ENCODE data around the gene PXT1.

Gene PXT1, protein sequence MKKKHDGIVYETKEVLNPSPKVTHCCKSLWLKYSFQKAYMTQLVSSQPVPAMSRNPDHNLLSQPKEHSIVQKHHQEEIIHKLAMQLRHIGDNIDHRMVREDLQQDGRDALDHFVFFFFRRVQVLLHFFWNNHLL

GRCh38 chr6:36442671-36443470 is at the start of gene PXT1, which contains the start of gene KCTD20:
TSS of gene PXT1 (minus strand) at chr6:36442854. CDS start at chr6:36426082, 16,772 bp downstream.
TSS of gene KCTD20 (plus strand) at chr6:36443000. CDS start at chr6:36470098, 27,098 bp downstream.
- Histone ChIP-seq H3K4me1 (ENCODE audit: control insufficient read depth in 1 of 2, insufficient read depth in 1 of 2, low read depth in 1 of 2, low read length in 1 of 2) (peaks cover 40 to 44% of the 10 kb centered on the region in 2 experiments), H3K27me3 (no peaks in the 10 kb centered on the region), H3K36me3 (no peaks in the 10 kb centered on the region), H3K9me3 (no peaks in the 10 kb centered on the region), H3K4me3 (ENCODE audit: low read depth in 1 of 2, low read length in 1 of 2) (peak within 1 kb of the TSS; percentile 87 to 98), H3K27ac (peak within 1 kb of the TSS; percentile 97)
- TF ChIP-seq, protein P1, sequence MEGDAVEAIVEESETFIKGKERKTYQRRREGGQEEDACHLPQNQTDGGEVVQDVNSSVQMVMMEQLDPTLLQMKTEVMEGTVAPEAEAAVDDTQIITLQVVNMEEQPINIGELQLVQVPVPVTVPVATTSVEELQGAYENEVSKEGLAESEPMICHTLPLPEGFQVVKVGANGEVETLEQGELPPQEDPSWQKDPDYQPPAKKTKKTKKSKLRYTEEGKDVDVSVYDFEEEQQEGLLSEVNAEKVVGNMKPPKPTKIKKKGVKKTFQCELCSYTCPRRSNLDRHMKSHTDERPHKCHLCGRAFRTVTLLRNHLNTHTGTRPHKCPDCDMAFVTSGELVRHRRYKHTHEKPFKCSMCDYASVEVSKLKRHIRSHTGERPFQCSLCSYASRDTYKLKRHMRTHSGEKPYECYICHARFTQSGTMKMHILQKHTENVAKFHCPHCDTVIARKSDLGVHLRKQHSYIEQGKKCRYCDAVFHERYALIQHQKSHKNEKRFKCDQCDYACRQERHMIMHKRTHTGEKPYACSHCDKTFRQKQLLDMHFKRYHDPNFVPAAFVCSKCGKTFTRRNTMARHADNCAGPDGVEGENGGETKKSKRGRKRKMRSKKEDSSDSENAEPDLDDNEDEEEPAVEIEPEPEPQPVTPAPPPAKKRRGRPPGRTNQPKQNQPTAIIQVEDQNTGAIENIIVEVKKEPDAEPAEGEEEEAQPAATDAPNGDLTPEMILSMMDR (IDR thresholded peaks at IDR 0.05), result peak; percentile 18

DNA sequence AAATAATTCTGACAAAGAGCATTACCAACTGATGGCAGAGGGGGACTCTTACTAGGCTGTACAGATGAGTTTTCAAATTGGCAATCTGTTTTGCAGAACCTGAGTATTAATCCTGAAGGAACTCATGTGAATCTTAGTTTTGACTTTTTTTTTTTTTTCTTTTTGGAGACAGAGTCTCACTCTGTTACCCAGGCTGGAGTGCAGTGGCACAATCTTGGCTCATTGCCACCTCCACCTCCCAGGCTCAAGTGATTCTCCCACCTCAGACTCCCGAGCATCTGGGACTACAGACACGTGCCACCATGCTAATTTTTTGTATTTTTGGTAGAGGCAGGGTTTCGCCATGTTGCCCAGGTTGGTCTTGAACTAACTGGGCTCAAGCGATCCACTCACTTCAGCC is 49.4 kb upstream of the PXT1 start:
- H3K36me3 ChIP-seq, result peaks cover 57% of the 10 kb centered on the region
- TF ChIP-seq, protein P1 (IDR thresholded peaks at IDR 0.05), result no peak

DNA sequence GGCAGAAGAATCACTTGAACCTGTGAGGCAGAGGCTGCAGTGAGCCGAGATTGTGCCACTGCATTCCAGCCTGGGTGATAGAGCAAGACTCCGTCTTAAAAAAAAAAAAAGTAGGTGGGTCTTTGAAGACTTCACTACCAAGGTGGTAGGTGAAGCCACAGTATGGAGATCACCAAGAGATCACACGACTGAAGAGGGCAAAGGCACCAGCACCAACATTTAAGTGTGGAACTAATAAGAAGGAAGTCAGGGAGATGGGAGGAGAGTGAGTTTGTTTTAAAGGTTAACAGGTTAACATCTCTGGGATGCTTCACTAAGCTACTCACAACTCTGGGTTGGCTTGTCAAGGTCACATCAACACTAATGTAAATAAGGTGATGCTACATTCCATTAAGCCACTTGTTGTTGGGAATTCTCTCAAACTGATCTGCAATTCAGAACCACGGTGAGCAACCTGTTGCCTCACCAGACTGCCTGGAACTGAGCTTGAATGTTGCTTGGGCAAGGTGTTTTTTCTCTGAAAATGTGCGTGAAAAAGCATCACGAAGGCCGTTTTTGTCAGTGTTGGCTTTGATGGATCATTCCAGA is 48.8 kb upstream of the PXT1 start:
- H3K36me3 ChIP-seq, result peaks cover 57% of the 10 kb centered on the region
- no peaks in the 10 kb centered on the region for H3K27me3 ChIP-seq
- H3K27ac ChIP-seq, result peak overlapping the region; percentile 92
- peaks cover 43 to 48% of the 10 kb centered on the region in 2 experiments for H3K4me1 ChIP-seq (ENCODE audit: control insufficient read depth in 1 of 2, insufficient read depth in 1 of 2, low read depth in 1 of 2, low read length in 1 of 2)
- H3K9me3 ChIP-seq, result no peaks in the 10 kb centered on the region
- no peak overlapping the region for H3K4me3 ChIP-seq (ENCODE audit: low read depth in 1 of 2, low read length in 1 of 2)
- TF ChIP-seq, protein P1 (IDR thresholded peaks at IDR 0.05), result no peak

More for the DNA sequence above, 49.4 kb upstream of the PXT1 start:
- H3K27ac ChIP-seq, result peak overlapping the region; percentile 92
- H3K4me3 ChIP-seq (ENCODE audit: low read depth in 1 of 2, low read length in 1 of 2), result no peak overlapping the region
- peaks cover 43 to 48% of the 10 kb centered on the region in 2 experiments for H3K4me1 ChIP-seq (ENCODE audit: control insufficient read depth in 1 of 2, insufficient read depth in 1 of 2, low read depth in 1 of 2, low read length in 1 of 2)
- no peaks in the 10 kb centered on the region for H3K27me3 ChIP-seq
- H3K9me3 ChIP-seq, result no peaks in the 10 kb centered on the region

DNA sequence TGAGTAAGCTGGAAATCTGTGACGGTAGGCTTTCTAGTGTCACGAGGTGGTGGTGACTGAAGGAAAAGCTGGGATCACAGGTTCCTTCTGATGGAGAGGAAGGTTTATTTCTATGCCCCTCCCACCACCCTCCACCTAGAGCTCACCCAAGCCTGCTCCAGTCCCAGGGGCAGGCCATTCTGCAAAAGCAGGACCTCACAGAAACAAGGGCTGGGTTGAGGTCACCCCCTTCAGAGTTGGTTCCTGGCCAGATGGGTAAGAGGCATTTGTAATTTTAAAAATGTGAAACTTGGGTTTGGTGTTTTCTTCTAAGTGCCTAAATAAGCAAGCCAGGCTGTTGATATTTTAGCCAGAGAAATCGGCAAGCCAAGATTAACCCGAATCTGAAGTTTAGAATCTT is 46.8 kb upstream of the PXT1 start:
- Histone ChIP-seq H3K4me1 (ENCODE audit: control insufficient read depth in 1 of 2, insufficient read depth in 1 of 2, low read depth in 1 of 2, low read length in 1 of 2) (peaks cover 39 to 47% of the 10 kb centered on the region in 2 experiments), H3K9me3 (no peaks in the 10 kb centered on the region), H3K27ac (peak overlapping the region; percentile 33), H3K4me3 (ENCODE audit: low read depth in 1 of 2, low read length in 1 of 2) (no peak overlapping the region), H3K27me3 (no peaks in the 10 kb centered on the region), H3K36me3 (peaks cover 46% of the 10 kb centered on the region)
- TF ChIP-seq, protein P1 (IDR thresholded peaks at IDR 0.05), result no peak

- Histone ChIP-seq H3K4me1 (ENCODE audit: control insufficient read depth in 1 of 2, insufficient read depth in 1 of 2, low read depth in 1 of 2, low read length in 1 of 2) (peaks cover 38 to 47% of the 10 kb centered on the region in 2 experiments), H3K4me3 (ENCODE audit: low read depth in 1 of 2, low read length in 1 of 2) (no peak overlapping the region), H3K9me3 (no peaks in the 10 kb centered on the region), H3K27ac (peak overlapping the region; percentile 81), H3K27me3 (no peaks in the 10 kb centered on the region), H3K36me3 (peaks cover 46% of the 10 kb centered on the region)
- TF ChIP-seq, protein P1 (IDR thresholded peaks at IDR 0.05), result no peak
Observed at GRCh38 chr6:36488221-36488620, 45.6 kb upstream of the PXT1 start.

Measured in neutrophil (primary cell).